H1 (cell line): ENCODE results near the gene CD81. TPM values are rescaled to one million over a fixed set of nuclear protein-coding genes. Genes with fewer than 3 reads are reported as not detected.
"Not testable (repeated sequence)": the region's sequence is repeated elsewhere in the genome, so short reads cannot be mapped to it uniquely, and the experiment has no call there.

Source experiments
- CTCF ChIA-PET: fragments of 300-600 bp; sonication (Branson Sonifier 250); formaldehyde crosslinking; loops from one replicate; lab custom pipeline; 2021; ENCODE audit not compliant: partially characterized antibody; lab: Charles Lee
- POLR2A ChIA-PET: fragments of 300-600 bp; sonication (Branson Sonifier 250); formaldehyde crosslinking; loops from one replicate; lab custom pipeline; 2021; ENCODE audit warnings: inconsistent platforms; ENCODE audit not compliant: partially characterized antibody; lab: Charles Lee
- DNase-seq, 2 experiments: peaks; one replicate each; pipeline versions ENCODE4 v3.0.0 to v3.0.0-alpha.2; 2010 to 2022; ENCODE audit warnings: low spot score in 2 of 2, low read depth in 1 of 2, mixed read lengths in 1 of 2
- FAIRE-seq: peaks from 2 replicates; lab custom pipeline; 2011; peaks lifted over from hg19 to GRCh38; lab: Jason Lieb, UNC
- H2AFZ ChIP-seq: 2 replicates; pipeline ENCODE4 v1.8.1; 2012; ENCODE audit warnings: low read length, inconsistent platforms
- H2AK5ac ChIP-seq: 2 replicates; pipeline ENCODE4 v1.6.1; 2013; ENCODE audit warnings: low read depth, low read length
- H2BK120ac ChIP-seq: replicated peaks from 2 replicates; pipeline ENCODE3; 2013; ENCODE audit warnings: low read depth, low read length, inconsistent platforms
- H2BK12ac ChIP-seq: 2 replicates; pipeline ENCODE4 v1.6.1; 2013; ENCODE audit warnings: low read depth, low read length
- H2BK15ac ChIP-seq: 2 replicates; pipeline ENCODE4 v1.6.1; 2013; ENCODE audit warnings: low read length
- H2BK20ac ChIP-seq: 2 replicates; pipeline ENCODE4 v1.6.1; 2013; ENCODE audit warnings: low read length
- H2BK5ac ChIP-seq: 2 replicates; pipeline ENCODE4 v1.6.1; 2013; ENCODE audit warnings: low read depth, low read length
- H3K14ac ChIP-seq: 2 replicates; pipeline ENCODE4 v1.6.1; 2013; ENCODE audit warnings: inconsistent platforms; ENCODE audit not compliant: insufficient read length
- H3K18ac ChIP-seq: 2 replicates; pipeline ENCODE4 v1.6.1; 2013; ENCODE audit warnings: low read length; ENCODE audit errors: extremely low read depth
- H3K23ac ChIP-seq: 2 replicates; pipeline ENCODE4 v1.6.1; 2013; ENCODE audit warnings: inconsistent platforms; ENCODE audit not compliant: insufficient read length
- H3K23me2 ChIP-seq: 2 replicates; pipeline ENCODE4 v1.6.1; 2013; ENCODE audit warnings: low read depth, low read length
- H3K27ac ChIP-seq: 2 replicates; pipeline ENCODE4 v1.6.1; 2011; ENCODE audit warnings: low read depth, low read length, inconsistent platforms
- H3K27me3 ChIP-seq, 4 experiments: replicated peaks in 1 of 4; 1 replicate in 1 of 4; 2 replicates in 3 of 4; pipeline versions ENCODE4 v1.6.1 to v1.8.1; 2011 to 2013; ENCODE audit warnings: low read length in 3 of 4, mild to moderate bottlenecking in 3 of 4, inconsistent platforms in 2 of 4, mixed read lengths in 2 of 4, moderate library complexity in 1 of 4; ENCODE audit not compliant: control insufficient read depth in 3 of 4, insufficient read depth in 3 of 4; ENCODE audit errors: extremely low read depth in 1 of 4
- H3K36me3 ChIP-seq, 4 experiments: 2 replicates each; pipeline versions ENCODE4 v1.6.1 to v1.8.1; 2011 to 2013; ENCODE audit warnings: mild to moderate bottlenecking in 4 of 4, low read length in 3 of 4, moderate library complexity in 2 of 4, control low read depth in 1 of 4, inconsistent platforms in 1 of 4; ENCODE audit not compliant: insufficient read depth in 4 of 4, control insufficient read depth in 2 of 4
- H3K4ac ChIP-seq: replicated peaks from 2 replicates; pipeline ENCODE3; 2013; ENCODE audit warnings: low read length, low read depth, mixed read lengths, inconsistent platforms; ENCODE audit not compliant: insufficient read length
- H3K4me1 ChIP-seq, 4 experiments: replicated peaks in 1 of 4; 1 replicate in 1 of 4; 2 replicates in 3 of 4; pipeline versions ENCODE4 v1.6.1 to v1.8.1; 2011 to 2013; ENCODE audit warnings: low read length in 3 of 4, inconsistent platforms in 2 of 4, mixed read lengths in 1 of 4; ENCODE audit not compliant: insufficient read depth in 4 of 4, control insufficient read depth in 3 of 4
- H3K4me2 ChIP-seq, 2 experiments: 2 replicates each; pipeline versions ENCODE4 v1.6.1 to v1.8.1; 2011 to 2013; ENCODE audit warnings: low read depth in 2 of 2, low read length in 2 of 2, control low read depth in 1 of 2, inconsistent platforms in 1 of 2, mild to moderate bottlenecking in 1 of 2; ENCODE audit not compliant: insufficient read depth in 1 of 2
- H3K4me3 ChIP-seq, 4 experiments: fragments of 200-600, 300-600 bp in 1 of 4; sonication (generic), shearing (Covaris generic), sonication (Bioruptor Twin) in 1 of 4; 2 replicates each; pipeline versions ENCODE4 v1.5.1 to v1.8.1; 2011 to 2016; ENCODE audit warnings: low read length in 4 of 4, low read depth in 3 of 4, control low read depth in 2 of 4, inconsistent platforms in 2 of 4, mild to moderate bottlenecking in 2 of 4, mixed read lengths in 1 of 4, moderate library complexity in 1 of 4; ENCODE audit not compliant: insufficient read depth in 2 of 4; ENCODE audit errors: extremely low read depth in 1 of 4
- H3K56ac ChIP-seq: replicated peaks from 2 replicates; pipeline ENCODE3; 2013; ENCODE audit warnings: low read depth, mild to moderate bottlenecking, mixed read lengths, low read length, inconsistent platforms; ENCODE audit not compliant: insufficient read length
- H3K79me1 ChIP-seq: 2 replicates; pipeline ENCODE4 v1.6.1; 2013; ENCODE audit warnings: low read depth, low read length, control low read depth
- H3K79me2 ChIP-seq, 2 experiments: 2 replicates each; pipeline versions ENCODE4 v1.6.1 to v1.8.1; 2012 to 2013; ENCODE audit warnings: low read length in 2 of 2, mild to moderate bottlenecking in 2 of 2, inconsistent platforms in 1 of 2; ENCODE audit not compliant: insufficient read depth in 2 of 2, control insufficient read depth in 1 of 2
- H3K9ac ChIP-seq, 4 experiments: replicated peaks in 1 of 4; 1 replicate in 1 of 4; 2 replicates in 3 of 4; pipeline versions ENCODE4 v1.6.1 to v1.8.1; 2011 to 2013; ENCODE audit warnings: low read depth in 3 of 4, low read length in 3 of 4, control low read depth in 2 of 4, mild to moderate bottlenecking in 2 of 4, moderate library complexity in 2 of 4, inconsistent platforms in 1 of 4; ENCODE audit errors: extremely low read depth in 1 of 4
- H3K9me3 ChIP-seq, 2 experiments: 2 replicates each; pipeline versions ENCODE4 v1.6.1 to v1.8.1; 2012 to 2013; ENCODE audit warnings: mild to moderate bottlenecking in 2 of 2, moderate library complexity in 2 of 2, control low read depth in 1 of 2, inconsistent platforms in 1 of 2, low read depth in 1 of 2, low read length in 1 of 2, mixed read lengths in 1 of 2; ENCODE audit not compliant: insufficient read depth in 2 of 2
- H4K20me1 ChIP-seq, 2 experiments: replicated peaks in 1 of 2; 2 replicates each; pipeline versions ENCODE3 to v1.8.1; 2011 to 2013; ENCODE audit warnings: inconsistent platforms in 2 of 2, low read length in 2 of 2, mild to moderate bottlenecking in 1 of 2; ENCODE audit not compliant: insufficient read depth in 2 of 2, control insufficient read depth in 1 of 2
- H4K5ac ChIP-seq: 2 replicates; pipeline ENCODE4 v1.6.1; 2013; ENCODE audit warnings: low read length, low read depth, mixed read lengths, inconsistent platforms; ENCODE audit not compliant: insufficient read length
- H4K8ac ChIP-seq: 2 replicates; pipeline ENCODE4 v1.8.0; 2013; ENCODE audit warnings: mild to moderate bottlenecking, moderate library complexity, low read length, inconsistent platforms; ENCODE audit not compliant: insufficient read depth; ENCODE audit errors: extremely low read depth
- H4K91ac ChIP-seq: replicated peaks from 2 replicates; pipeline ENCODE3; 2013; ENCODE audit warnings: low read length, mixed read lengths, inconsistent platforms; ENCODE audit not compliant: insufficient read length
- WGBS, 2 experiments: shearing (Covaris generic) in 1 of 2; methylation state at CpG; one replicate each; pipeline versions ENCODE4 v1.1.6 to v1.1.7; 2013 to 2015; ENCODE audit warnings: low lambda C conversion rate in 2 of 2, mixed read lengths in 2 of 2, inconsistent platforms in 1 of 2, low coverage in 1 of 2, missing lambda C conversion rate in 1 of 2; ENCODE audit not compliant: insufficient replicate concordance in 2 of 2, insufficient coverage in 1 of 2, insufficient read length in 1 of 2; ENCODE audit errors: extremely low coverage in 1 of 2, missing lambda C conversion rate in 1 of 2; 5-methylcytosine and 5-hydroxymethylcytosine counted together
- polyA plus RNA-seq, 7 experiments: library from polyadenylated mRNA; depleted of rRNA in 3 of 7; stranded (reverse) in 5 of 7; unstranded in 2 of 7; fragments of >200 nt in 5 of 7; fragments of 200-250 nt in 2 of 7; gene quantifications; 1 replicate in 5 of 7; 2 replicates in 1 of 7; 4 replicates in 1 of 7; pipeline versions ENCODE4 v1.2.1 to v1.2.3, GENCODE V29; 2011 to 2013; ENCODE audit warnings: missing spikeins in 2 of 7, mixed read lengths in 2 of 7
- total RNA-seq: library from RNA; stranded (reverse); fragmentation: NEBNext Ultra II Directional; extraction: Animal tissue kit (Norgen Biotek cat#: 25700); gene quantifications from 2 replicates; pipeline ENCODE4 v1.2.1, GENCODE V29; 2021

The CD81 gene
- total and polyA plus RNA-seq, 2 of the 8 experiments (the other 6 are each of a cell fraction or from before 2014, with no cell fraction given): 238 to 309 TPM

DNA sequence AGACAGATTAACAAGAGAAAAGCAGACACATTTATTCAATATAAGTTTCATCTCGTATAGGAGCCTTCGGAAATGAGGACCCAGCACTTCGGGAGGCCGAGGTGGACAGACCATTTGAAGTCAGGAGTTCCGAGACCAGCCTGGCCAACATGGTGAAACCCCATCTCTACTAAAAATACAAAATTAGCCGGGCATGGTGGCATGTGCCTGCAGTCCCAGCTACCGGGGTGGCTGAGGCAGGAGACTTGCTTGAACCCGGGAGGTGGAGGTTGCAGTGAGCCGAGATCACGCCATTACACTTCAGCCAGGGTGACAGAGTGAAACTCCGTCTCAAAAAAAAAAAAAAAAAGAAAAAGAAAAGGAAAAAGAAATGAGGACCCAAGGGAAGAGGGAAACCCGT, 12.7 kb upstream of the CD81 start:
- H3K23ac ChIP-seq, H3K56ac ChIP-seq, H3K4me2 ChIP-seq, H2BK120ac ChIP-seq, H3K79me1 ChIP-seq, H2AK5ac ChIP-seq, H4K91ac ChIP-seq, H4K20me1 ChIP-seq, H3K27me3 ChIP-seq, H3K79me2 ChIP-seq, H2BK15ac ChIP-seq, H3K27ac ChIP-seq, H3K4ac ChIP-seq, H3K14ac ChIP-seq, H3K23me2 ChIP-seq, H3K36me3 ChIP-seq, CTCF ChIA-PET, H3K9me3 ChIP-seq, H3K4me3 ChIP-seq, DNase-seq, H4K8ac ChIP-seq, H2AFZ ChIP-seq, H3K9ac ChIP-seq, H3K18ac ChIP-seq, H2BK5ac ChIP-seq, H3K4me1 ChIP-seq, H2BK20ac ChIP-seq, FAIRE-seq, H2BK12ac ChIP-seq, H4K5ac ChIP-seq: not testable (repeated sequence)
- 89% methylated on average over 9 of the region's 12 CpGs; no CpG with 5 or more reads in 1 of the 2 experiments for WGBS, 2 experiments
- POLR2A ChIA-PET: interaction anchor here (1.9 kb wide), 1 partner anchor 14 kb away, joined by 4 read pairs; no protein-coding TSS in a partner anchor
